CD14-positive monocyte (primary cell): ENCODE data around the gene ANKRD45. TPM values are rescaled to one million over a fixed set of nuclear protein-coding genes. Genes with fewer than 3 reads are reported as not detected.

Source experiments
- DNase-seq, 3 donors: peaks; one replicate each; pipeline ENCODE4 v3.0.0-alpha.2; 2011 to 2022
- H2AFZ ChIP-seq: 2 replicates; pipeline ENCODE4 v1.6.0; 2012; ENCODE audit warnings: mild to moderate bottlenecking, low read depth, low read length, inconsistent platforms; ENCODE audit not compliant: insufficient read depth, poor library complexity, severe bottlenecking
- H3K27ac ChIP-seq, 2 donors: 1 replicate in 1 of 2; 2 replicates in 1 of 2; pipeline ENCODE4 v1.5.1; 2012 to 2013; ENCODE audit warnings: low read length in 2 of 2, control low read depth in 1 of 2, inconsistent platforms in 1 of 2, low read depth in 1 of 2, mild to moderate bottlenecking in 1 of 2
- H3K27me3 ChIP-seq, 2 donors: one replicate each; pipeline versions ENCODE4 v1.6.0 to v1.6.1; 2011 to 2013; ENCODE audit warnings: low read length in 2 of 2; ENCODE audit not compliant: control insufficient read depth in 2 of 2, insufficient read depth in 2 of 2
- H3K36me3 ChIP-seq, 2 donors: replicated peaks in 1 of 2; 1 replicate in 1 of 2; 2 replicates in 1 of 2; pipeline versions ENCODE4 v1.5.1 to v1.6.1; 2012 to 2013; ENCODE audit warnings: low read length in 2 of 2, control low read depth in 1 of 2, inconsistent platforms in 1 of 2, mild to moderate bottlenecking in 1 of 2; ENCODE audit not compliant: insufficient read depth in 2 of 2, control insufficient read depth in 1 of 2
- H3K4me1 ChIP-seq, 2 donors: 1 replicate in 1 of 2; 2 replicates in 1 of 2; pipeline versions ENCODE4 v1.5.1 to v1.6.1; 2012 to 2013; ENCODE audit warnings: low read length in 2 of 2, control low read depth in 1 of 2, inconsistent platforms in 1 of 2, mild to moderate bottlenecking in 1 of 2, moderate library complexity in 1 of 2; ENCODE audit not compliant: insufficient read depth in 2 of 2, control insufficient read depth in 1 of 2
- H3K4me2 ChIP-seq: replicated peaks from 2 replicates; pipeline ENCODE3; 2012; ENCODE audit warnings: low read length, moderate library complexity, mild to moderate bottlenecking; ENCODE audit not compliant: poor library complexity, severe bottlenecking; ENCODE audit errors: extremely low read depth
- H3K4me3 ChIP-seq, 3 experiments: fragments of 200-600 bp in 1 of 3; sonication (generic) in 1 of 3; replicated peaks in 1 of 3; 1 replicate in 2 of 3; 2 replicates in 1 of 3; pipeline ENCODE4 v1.5.1; 2011 to 2013; ENCODE audit warnings: low read length in 3 of 3, mild to moderate bottlenecking in 3 of 3, control low read depth in 2 of 3, low read depth in 2 of 3, inconsistent platforms in 1 of 3, moderate library complexity in 1 of 3
- H3K79me2 ChIP-seq: 2 replicates; pipeline ENCODE4 v1.6.0; 2012; ENCODE audit warnings: mild to moderate bottlenecking, control low read depth, inconsistent platforms, low read length, moderate library complexity; ENCODE audit not compliant: insufficient read depth
- H3K9ac ChIP-seq: 2 replicates; pipeline ENCODE4 v1.6.0; 2017; ENCODE audit warnings: low read length, mild to moderate bottlenecking; ENCODE audit not compliant: insufficient read depth, poor library complexity, severe bottlenecking
- H3K9me3 ChIP-seq, 2 donors: replicated peaks in 1 of 2; 1 replicate in 1 of 2; 2 replicates in 1 of 2; pipeline versions ENCODE4 v1.5.1 to v1.6.1; 2012 to 2013; ENCODE audit warnings: low read length in 2 of 2, control low read depth in 1 of 2; ENCODE audit not compliant: control insufficient read depth in 1 of 2, insufficient read depth in 1 of 2
- H4K20me1 ChIP-seq: 2 replicates; pipeline ENCODE4 v1.6.0; 2012; ENCODE audit warnings: mild to moderate bottlenecking, low read length, control low read depth, moderate library complexity; ENCODE audit not compliant: insufficient read depth
- H3K27ac Mint-ChIP-seq, 7 donors: one replicate each; pipeline ENCODE4 v1.8.0; 2020; ENCODE audit warnings: mild to moderate bottlenecking in 7 of 7, mixed read lengths in 7 of 7, moderate library complexity in 6 of 7, inconsistent platforms in 2 of 7
- H3K27me3 Mint-ChIP-seq, 3 donors: one replicate each; pipeline ENCODE4 v1.8.0; 2021 to 2022; ENCODE audit warnings: low read depth in 3 of 3, mild to moderate bottlenecking in 3 of 3, mixed read lengths in 3 of 3, moderate library complexity in 3 of 3, inconsistent platforms in 1 of 3
- H3K36me3 Mint-ChIP-seq, 2 donors: one replicate each; pipeline ENCODE4 v1.8.0; 2020; ENCODE audit warnings: mixed read lengths in 2 of 2, inconsistent platforms in 1 of 2, mild to moderate bottlenecking in 1 of 2
- H3K4me1 Mint-ChIP-seq: one replicate; pipeline ENCODE4 v1.8.0; 2020; ENCODE audit warnings: mild to moderate bottlenecking, mixed read lengths
- H3K4me3 Mint-ChIP-seq, 2 donors: one replicate each; pipeline ENCODE4 v1.8.0; 2020; ENCODE audit warnings: mild to moderate bottlenecking in 2 of 2, mixed read lengths in 2 of 2, moderate library complexity in 1 of 2
- H3K9me3 Mint-ChIP-seq, 7 donors: one replicate each; pipeline ENCODE4 v1.8.0; 2020 to 2022; ENCODE audit warnings: mixed read lengths in 7 of 7, mild to moderate bottlenecking in 6 of 7, moderate library complexity in 6 of 7, inconsistent platforms in 2 of 7
- CTCF ChIP-seq: fragments of 200-600 bp; IDR thresholded peaks from one replicate; pipeline ENCODE4 v1.8.0; 2022; ENCODE audit warnings: antibody characterized with exemption, mild to moderate bottlenecking
- WGBS: methylation state at CpG from one replicate; pipeline ENCODE4 v1.1.5; 2013; ENCODE audit warnings: missing lambda C conversion rate; ENCODE audit not compliant: insufficient coverage; 5-methylcytosine and 5-hydroxymethylcytosine counted together
- intact Hi-C, 2 donors: fragments of 100-400 bp; cut with micrococcal nuclease; formaldehyde crosslinking; loops; one replicate each; pipeline versions ENCODE4 v1.15.0 to v1.15.1; 2023
- polyA plus RNA-seq, 3 donors: library from polyadenylated mRNA; depleted of rRNA in 1 of 3; unstranded in 2 of 3; stranded (reverse) in 1 of 3; fragments of 300-500 nt in 2 of 3; fragments of >200 nt in 1 of 3; fragmentation: Illumina TruSeq in 2 of 3; gene quantifications; 1 replicate in 2 of 3; 2 replicates in 1 of 3; pipeline ENCODE4 v1.2.3, GENCODE V29; 2012 to 2021

The ANKRD45 gene
- polyA plus RNA-seq, 3 donors = not detected

GRCh38 chr1:173580658-173581057 lies 89.0 kb downstream of the ANKRD45 start:
- 92% methylated on average over 2 of the region's 3 CpGs for WGBS
- Histone ChIP-seq H3K36me3 (no peaks in the 10 kb centered on the region), H3K4me2 (no peak overlapping the region), H3K79me2 (no peaks in the 10 kb centered on the region), H3K4me1 (no peaks in the 10 kb centered on the region), H3K9ac (no peak overlapping the region), H3K27ac (no peak overlapping the region), H3K27me3 (no peaks in the 10 kb centered on the region), H3K9me3 (no peaks in the 10 kb centered on the region), H4K20me1 (no peaks in the 10 kb centered on the region), H2AFZ (no peak overlapping the region), H3K4me3 (no peak overlapping the region)
- Mint-ChIP-seq H3K9me3 (peaks cover 0 to 2% (median 0%) of the 10 kb centered on the region in 7 donors), H3K27ac (no peak overlapping the region), H3K27me3 (peaks cover 1 to 2% (median 2%) of the 10 kb centered on the region in 3 donors), H3K4me3 (no peak overlapping the region), H3K4me1 (no peaks in the 10 kb centered on the region), H3K36me3 (no peaks in the 10 kb centered on the region)
- no peak for TF ChIP-seq CTCF
- intact Hi-C loops = no loop called here
- no peak for DNase-seq

- TF ChIP-seq CTCF = no peak
- Histone ChIP-seq H3K9ac (no peak overlapping the region), H3K4me2 (no peak overlapping the region), H3K4me1 (no peaks in the 10 kb centered on the region), H3K36me3 (no peaks in the 10 kb centered on the region), H3K9me3 (no peaks in the 10 kb centered on the region), H3K4me3 (no peak overlapping the region), H3K27ac (no peak overlapping the region), H2AFZ (no peak overlapping the region), H3K79me2 (no peaks in the 10 kb centered on the region), H3K27me3 (no peaks in the 10 kb centered on the region), H4K20me1 (no peaks in the 10 kb centered on the region)
- Mint-ChIP-seq H3K27me3 (peaks cover 0 to 2% (median 1%) of the 10 kb centered on the region in 3 donors), H3K9me3 (no peaks in the 10 kb centered on the region), H3K4me3 (no peak overlapping the region), H3K4me1 (no peaks in the 10 kb centered on the region), H3K36me3 (no peaks in the 10 kb centered on the region), H3K27ac (no peak overlapping the region)
- intact Hi-C loops = no loop called here
- WGBS = 92% methylated on average over 3 of the region's 3 CpGs
- no peak for DNase-seq
Measured at GRCh38 chr1:173580071-173580470, 89.6 kb downstream of the ANKRD45 start.
